ENCODE measurements around the gene TBC1D21. TPM values are rescaled to one million over a fixed set of nuclear protein-coding genes. Genes with fewer than 3 reads are reported as not detected.

The TBC1D21 gene
- total RNA-seq, 2 experiments from 2014 or later = not detected

DNA sequence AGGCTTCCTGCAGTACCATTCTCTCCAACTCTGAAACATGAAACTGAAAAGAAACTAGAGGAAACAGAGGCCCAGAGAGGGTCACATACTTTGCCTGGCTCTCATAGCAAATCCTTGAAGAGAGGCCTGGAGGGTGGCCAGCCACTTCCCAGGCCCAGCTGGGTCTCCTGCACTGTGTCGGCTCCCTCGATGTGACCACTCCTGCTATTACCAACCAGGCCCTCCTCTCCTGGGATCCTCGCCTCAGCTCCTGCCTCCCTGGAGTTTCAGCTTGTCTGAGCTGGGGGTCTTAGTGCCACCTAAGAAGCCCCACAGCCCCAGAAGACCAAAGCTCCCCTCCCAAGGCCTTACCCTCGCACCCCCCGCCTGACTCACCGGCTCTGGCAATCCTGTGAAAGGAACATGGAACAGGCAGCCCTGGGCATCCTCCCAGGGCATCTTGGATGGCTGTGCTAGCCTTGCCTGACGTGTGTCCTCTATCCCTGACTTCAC is 57.5 kb downstream of the TBC1D21 start:
- H3K27me3 ChIP-seq (ENCODE audit: control insufficient read depth in 1 of 2, insufficient read depth in 2 of 2, low read length in 2 of 2) = no peaks in the 10 kb centered on the region
- no peaks in the 10 kb centered on the region for H3K36me3 ChIP-seq (ENCODE audit: insufficient read depth, low read length)
- no peaks in the 10 kb centered on the region for H3K9me3 ChIP-seq (ENCODE audit: control insufficient read depth in 1 of 2, insufficient read depth in 1 of 2, low read length in 2 of 2)
- Mint-ChIP-seq H3K9me3 (no peaks in the 10 kb centered on the region), H3K27ac (no peak overlapping the region), H3K4me3 (peak overlapping the region; percentile 48), H3K36me3 (ENCODE audit: low read depth) (no peaks in the 10 kb centered on the region), H3K27me3 (no peaks in the 10 kb centered on the region), H3K4me1 (ENCODE audit: low read depth) (peaks cover 13% of the 10 kb centered on the region)
- DNase-seq = no peak
- intact Hi-C loops (cut with DNase I, micrococcal nuclease) = no loop called here
- H3K4me3 ChIP-seq (ENCODE audit: low read length) = no peak overlapping the region
- TF ChIP-seq, protein P1, sequence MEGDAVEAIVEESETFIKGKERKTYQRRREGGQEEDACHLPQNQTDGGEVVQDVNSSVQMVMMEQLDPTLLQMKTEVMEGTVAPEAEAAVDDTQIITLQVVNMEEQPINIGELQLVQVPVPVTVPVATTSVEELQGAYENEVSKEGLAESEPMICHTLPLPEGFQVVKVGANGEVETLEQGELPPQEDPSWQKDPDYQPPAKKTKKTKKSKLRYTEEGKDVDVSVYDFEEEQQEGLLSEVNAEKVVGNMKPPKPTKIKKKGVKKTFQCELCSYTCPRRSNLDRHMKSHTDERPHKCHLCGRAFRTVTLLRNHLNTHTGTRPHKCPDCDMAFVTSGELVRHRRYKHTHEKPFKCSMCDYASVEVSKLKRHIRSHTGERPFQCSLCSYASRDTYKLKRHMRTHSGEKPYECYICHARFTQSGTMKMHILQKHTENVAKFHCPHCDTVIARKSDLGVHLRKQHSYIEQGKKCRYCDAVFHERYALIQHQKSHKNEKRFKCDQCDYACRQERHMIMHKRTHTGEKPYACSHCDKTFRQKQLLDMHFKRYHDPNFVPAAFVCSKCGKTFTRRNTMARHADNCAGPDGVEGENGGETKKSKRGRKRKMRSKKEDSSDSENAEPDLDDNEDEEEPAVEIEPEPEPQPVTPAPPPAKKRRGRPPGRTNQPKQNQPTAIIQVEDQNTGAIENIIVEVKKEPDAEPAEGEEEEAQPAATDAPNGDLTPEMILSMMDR (IDR thresholded peaks at IDR 0.05) = no peak
- peaks cover 77% of the 10 kb centered on the region for H3K4me1 ChIP-seq (ENCODE audit: insufficient read depth, low read length)
- ChIA-PET CTCF (no interaction called here), POLR2A (interaction anchor here (0.5 kb wide), 1 partner anchor 1066 kb away, joined by 3 read pairs; no protein-coding TSS in a partner anchor)
- ATAC-seq (ENCODE audit: poor library complexity) = no peak
- H3K27ac ChIP-seq (ENCODE audit: low read depth in 1 of 2, low read length in 2 of 2) = no peak overlapping the region

GRCh38 chr15:73931441-73931840 is 58.1 kb downstream of the TBC1D21 start:
- TF ChIP-seq, protein P1 (IDR thresholded peaks at IDR 0.05) = no peak
- Histone ChIP-seq H3K27ac (ENCODE audit: low read depth in 1 of 2, low read length in 2 of 2) (no peak overlapping the region), H3K36me3 (ENCODE audit: insufficient read depth, low read length) (no peaks in the 10 kb centered on the region), H3K27me3 (ENCODE audit: control insufficient read depth in 1 of 2, insufficient read depth in 2 of 2, low read length in 2 of 2) (no peaks in the 10 kb centered on the region), H3K4me1 (ENCODE audit: insufficient read depth, low read length) (peaks cover 77% of the 10 kb centered on the region), H3K9me3 (ENCODE audit: control insufficient read depth in 1 of 2, insufficient read depth in 1 of 2, low read length in 2 of 2) (no peaks in the 10 kb centered on the region), H3K4me3 (ENCODE audit: low read length) (no peak overlapping the region)
- H3K27ac Mint-ChIP-seq = no peak overlapping the region
- no peak overlapping the region for H3K4me3 Mint-ChIP-seq
- H3K36me3 Mint-ChIP-seq (ENCODE audit: low read depth) = no peaks in the 10 kb centered on the region
- DNase-seq (no peak), ATAC-seq (ENCODE audit: poor library complexity) (no peak)
- no peaks in the 10 kb centered on the region for H3K27me3 Mint-ChIP-seq
- peaks cover 13% of the 10 kb centered on the region for H3K4me1 Mint-ChIP-seq (ENCODE audit: low read depth)
- intact Hi-C loops (cut with DNase I, micrococcal nuclease) = no loop called here
- CTCF ChIA-PET = no interaction called here
- POLR2A ChIA-PET = interaction anchor here (0.5 kb wide), 1 partner anchor 1065 kb away, joined by 3 read pairs; no protein-coding TSS in a partner anchor
- H3K9me3 Mint-ChIP-seq = no peaks in the 10 kb centered on the region

- Histone ChIP-seq H3K27me3 (ENCODE audit: control insufficient read depth in 1 of 2, insufficient read depth in 2 of 2, low read length in 2 of 2) (no peaks in the 10 kb centered on the region), H3K9me3 (ENCODE audit: control insufficient read depth in 1 of 2, insufficient read depth in 1 of 2, low read length in 2 of 2) (no peaks in the 10 kb centered on the region), H3K36me3 (ENCODE audit: insufficient read depth, low read length) (no peaks in the 10 kb centered on the region), H3K4me3 (ENCODE audit: low read length) (no peak overlapping the region), H3K27ac (ENCODE audit: low read depth in 1 of 2, low read length in 2 of 2) (no peak overlapping the region), H3K4me1 (ENCODE audit: insufficient read depth, low read length) (peaks cover 72% of the 10 kb centered on the region)
- CTCF ChIA-PET = no interaction called here
- Mint-ChIP-seq H3K9me3 (no peaks in the 10 kb centered on the region), H3K27me3 (no peaks in the 10 kb centered on the region), H3K36me3 (ENCODE audit: low read depth) (no peaks in the 10 kb centered on the region), H3K4me1 (ENCODE audit: low read depth) (peaks cover 13% of the 10 kb centered on the region), H3K27ac (no peak overlapping the region), H3K4me3 (no peak overlapping the region)
- TF ChIP-seq, protein P1 (IDR thresholded peaks at IDR 0.05) = no peak
- POLR2A ChIA-PET = no interaction called here
- intact Hi-C loops (cut with DNase I, micrococcal nuclease) = no loop called here
- no peak for DNase-seq
- ATAC-seq (ENCODE audit: poor library complexity) = no peak
These were observed 59.2 kb downstream of the TBC1D21 start for GRCh38 chr15:73932381-73933191.

Measured in CD4-positive, alpha-beta T cell (primary cell).